Testis (tissue), 2 donors: ENCODE data around the gene OXLD1.

Source experiments
- CTCF ChIP-seq, 3 experiments: fragments of 450-650 bp in 2 of 3; fragments of 200-600 bp in 1 of 3; sonication (generic) in 1 of 3; IDR thresholded peaks; one replicate each; pipeline ENCODE4 v1.5.1; 2016 to 2019; ENCODE audit warnings: antibody characterized with exemption in 3 of 3, mild to moderate bottlenecking in 2 of 3, moderate library complexity in 1 of 3
- POLR2A ChIP-seq: fragments of 450-650 bp; IDR thresholded peaks from one replicate; pipeline ENCODE4 v1.6.1; 2017; ENCODE audit warnings: antibody characterized with exemption, mild to moderate bottlenecking, moderate library complexity

GRCh38 chr17:81714412-81715106, 48.2 kb upstream of the OXLD1 start:
- TF ChIP-seq CTCF (IDR thresholded peaks at IDR 0.05) (no peak), POLR2A (no peak)
